Fibroblast of lung (primary cell): ENCODE results near the gene PRKG2.

ENCODE experiments used
- CTCF ChIP-seq, 2 donors: IDR thresholded peaks in 1 of 2; conservative IDR thresholded peaks in 1 of 2; 1 replicate in 1 of 2; 2 replicates in 1 of 2; pipeline ENCODE4 v1.5.1; 2011 to 2012; ENCODE audit warnings: low read length in 2 of 2, control low read depth in 1 of 2, inconsistent platforms in 1 of 2, low read depth in 1 of 2, mild to moderate bottlenecking in 1 of 2
- EZH2 ChIP-seq: IDR thresholded peaks from 2 replicates; pipeline ENCODE4 v1.5.1; 2012; ENCODE audit warnings: low read length, control low read depth, mild to moderate bottlenecking; ENCODE audit errors: missing control alignments

DNA sequence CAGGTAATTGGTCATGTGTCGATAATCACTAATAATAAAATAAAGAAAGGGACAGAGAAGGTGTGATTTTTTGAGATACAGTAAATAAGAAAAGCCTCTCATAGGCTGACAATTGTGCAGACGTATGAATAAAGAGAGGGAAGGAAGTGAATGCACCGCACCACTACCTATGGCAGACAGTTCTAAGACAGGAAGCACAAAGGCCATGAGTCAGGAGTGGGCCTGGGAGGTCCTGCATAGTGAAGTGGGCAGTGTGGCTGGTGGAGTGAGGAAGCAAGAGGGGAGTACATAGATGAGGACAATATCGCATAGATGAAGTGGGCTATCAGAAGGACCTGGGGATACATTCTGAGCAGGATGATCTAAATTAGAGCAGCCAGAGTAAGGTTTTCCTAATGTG is 108.9 kb downstream of the PRKG2 start:
- no peak for TF ChIP-seq CTCF (conservative IDR thresholded peaks at IDR 0.05 in 1 of 2, IDR thresholded peaks at IDR 0.05 in 1 of 2; ENCODE audit: low read depth in 1 of 2, low read length in 2 of 2)
- TF ChIP-seq EZH2 = no peak
